ENCODE data around the gene SOS2. TPM values are rescaled to one million over a fixed set of nuclear protein-coding genes. Genes with fewer than 3 reads are reported as not detected.

The SOS2 gene
- total RNA-seq, 2 donors from 2014 or later, result 38.2 to 41.7 TPM

GRCh38 chr14:50068496-50068895, 162.9 kb downstream of the SOS2 start:
- Mint-ChIP-seq H3K27ac (no peak overlapping the region), H3K4me1 (ENCODE audit: low read depth) (peaks cover 87% of the 10 kb centered on the region), H3K27me3 (ENCODE audit: low read depth) (no peaks in the 10 kb centered on the region), H3K4me3 (no peak overlapping the region), H3K9me3 (no peaks in the 10 kb centered on the region), H3K36me3 (ENCODE audit: insufficient read depth in 2 of 2) (peaks cover 5 to 6% of the 10 kb centered on the region in 2 donors)
- DNase-seq (no peak), ATAC-seq (replicated peaks in 1 of 2) (no peak)

GRCh38 chr14:50067723-50068495, 163.5 kb downstream of the SOS2 start:
- Mint-ChIP-seq H3K36me3 (ENCODE audit: insufficient read depth in 2 of 2) (peaks cover 4 to 6% of the 10 kb centered on the region in 2 donors), H3K4me3 (peak overlapping the region; percentile 23 to 43), H3K27ac (no peak overlapping the region), H3K4me1 (ENCODE audit: low read depth) (peaks cover 88% of the 10 kb centered on the region), H3K27me3 (ENCODE audit: low read depth) (no peaks in the 10 kb centered on the region), H3K9me3 (no peaks in the 10 kb centered on the region)
- ATAC-seq (replicated peaks in 1 of 2) (peak in 1 of 2 donors; percentile 8), DNase-seq (no peak)

Other genes starting within 250 kb of the SOS2 start
- 10 to 100 TPM; 11.3 to 13.8 TPM for gene VCPKMT, start 115.0 kb downstream of the SOS2 start, total RNA-seq
- 10 to 100 TPM; 11.2 to 18.2 TPM for gene L2HGDH, start 80.7 kb upstream of the SOS2 start, total RNA-seq
- gene DMAC2L, start 80.7 kb upstream of the SOS2 start, total RNA-seq, result 10 to 100 TPM; 18.2 to 18.9 TPM
- 1 to 10 TPM; 6.3 to 9.3 TPM for gene CDKL1, start 165.3 kb upstream of the SOS2 start, total RNA-seq